ENCODE measurements around the gene PIWIL4. TPM values are rescaled to one million over a fixed set of nuclear protein-coding genes. Genes with fewer than 3 reads are reported as not detected.
"Not testable (repeated sequence)": the region's sequence is repeated elsewhere in the genome, so short reads cannot be mapped to it uniquely, and the experiment has no call there.

PIWIL4 gene
- total RNA-seq, 1 donor from 2014 or later = 0.62 TPM

- Mint-ChIP-seq H3K27me3 (peaks cover 3% of the 10 kb centered on the region), H3K4me3 (no peak overlapping the region), H3K9me3 (no peaks in the 10 kb centered on the region), H3K4me1 (peaks cover 6% of the 10 kb centered on the region), H3K27ac (no peak overlapping the region), H3K36me3 (ENCODE audit: low read depth) (no peaks in the 10 kb centered on the region)
- no peak for TF ChIP-seq CTCF (IDR thresholded peaks at IDR 0.05)
- ChIA-PET CTCF (no interaction called here), POLR2A (no interaction called here)
- intact Hi-C loops (cut with micrococcal nuclease) = no loop called here
- ATAC-seq (ENCODE audit: low read depth) (no peak), DNase-seq (no peak)
Observed at GRCh38 chr11:94641167-94641761, 74.1 kb downstream of the PIWIL4 start.

GRCh38 chr11:94643186-94643585 is 76.0 kb downstream of the PIWIL4 start:
- H3K27ac Mint-ChIP-seq; H3K4me3 Mint-ChIP-seq; H3K4me1 Mint-ChIP-seq; CTCF ChIA-PET; intact Hi-C loops (cut with micrococcal nuclease); POLR2A ChIA-PET; H3K9me3 Mint-ChIP-seq; ATAC-seq (ENCODE audit: low read depth); DNase-seq; H3K27me3 Mint-ChIP-seq; H3K36me3 Mint-ChIP-seq (ENCODE audit: low read depth): not testable (repeated sequence)

- POLR2A ChIA-PET = no interaction called here
- intact Hi-C loops (cut with micrococcal nuclease) = no loop called here
Observed at GRCh38 chr11:94647926-94648325, 80.8 kb downstream of the PIWIL4 start.

GRCh38 chr11:94648789-94649188 is 81.6 kb downstream of the PIWIL4 start:
- Mint-ChIP-seq H3K9me3 (no peaks in the 10 kb centered on the region), H3K36me3 (ENCODE audit: low read depth) (no peaks in the 10 kb centered on the region)
- CTCF ChIA-PET = no interaction called here

More at GRCh38 chr11:94647926-94648325, 80.8 kb downstream of the PIWIL4 start:
- no peak overlapping the region for H3K4me3 Mint-ChIP-seq
- CTCF ChIA-PET = no interaction called here
- peaks cover 5% of the 10 kb centered on the region for H3K27me3 Mint-ChIP-seq
- DNase-seq (no peak), ATAC-seq (ENCODE audit: low read depth) (no peak)
- no peaks in the 10 kb centered on the region for H3K36me3 Mint-ChIP-seq (ENCODE audit: low read depth)
- H3K27ac Mint-ChIP-seq = no peak overlapping the region
- no peaks in the 10 kb centered on the region for H3K9me3 Mint-ChIP-seq
- TF ChIP-seq CTCF (IDR thresholded peaks at IDR 0.05) = no peak
- H3K4me1 Mint-ChIP-seq = no peaks in the 10 kb centered on the region

GRCh38 chr11:94649254-94649653 is 82.1 kb downstream of the PIWIL4 start:
- CTCF ChIA-PET = no interaction called here
- no peak overlapping the region for H3K4me3 Mint-ChIP-seq
- POLR2A ChIA-PET = no interaction called here
- peaks cover 1% of the 10 kb centered on the region for H3K27me3 Mint-ChIP-seq
- no peaks in the 10 kb centered on the region for H3K36me3 Mint-ChIP-seq (ENCODE audit: low read depth)
- no peaks in the 10 kb centered on the region for H3K4me1 Mint-ChIP-seq
- intact Hi-C loops (cut with micrococcal nuclease) = no loop called here
- TF ChIP-seq CTCF (IDR thresholded peaks at IDR 0.05) = no peak
- no peak overlapping the region for H3K27ac Mint-ChIP-seq
- DNase-seq (no peak), ATAC-seq (ENCODE audit: low read depth) (no peak)
- H3K9me3 Mint-ChIP-seq = no peaks in the 10 kb centered on the region

More at GRCh38 chr11:94648789-94649188, 81.6 kb downstream of the PIWIL4 start:
- POLR2A ChIA-PET = no interaction called here
- TF ChIP-seq CTCF (IDR thresholded peaks at IDR 0.05) = no peak
- peaks cover 1% of the 10 kb centered on the region for H3K27me3 Mint-ChIP-seq
- intact Hi-C loops (cut with micrococcal nuclease) = no loop called here
- no peak for DNase-seq
- H3K4me3 Mint-ChIP-seq = no peak overlapping the region
- no peak overlapping the region for H3K27ac Mint-ChIP-seq
- H3K4me1 Mint-ChIP-seq = no peaks in the 10 kb centered on the region
- no peak for ATAC-seq (ENCODE audit: low read depth)
